Ramos (cell line): ENCODE results near the gene ASPM.

Experiments used
- in situ Hi-C: fragments of 300-500 bp; cut with MboI; formaldehyde crosslinking; loops from one replicate; pipeline ENCODE4 v1.14.3; 2022; ENCODE audit warnings: low sequenced_read_pairs; ENCODE audit not compliant: unreplicated experiment

Gene ASPM

GRCh38 chr1:197146101-197147095 lies at the start of gene ASPM:
Gene ASPM, minus strand, starts transcription at chr1:197146669. Its CDS starts 232 bp downstream, at chr1:197146437.
- in situ Hi-C loops: no loop called here

GRCh38 chr1:197195100-197195499 lies 48.6 kb upstream of the ASPM start:
- in situ Hi-C loops: no loop called here

- in situ Hi-C loops: no loop called here
Measured at GRCh38 chr1:197184190-197184589, 37.7 kb upstream of the ASPM start.

GRCh38 chr1:197183195-197183748 lies 36.8 kb upstream of the ASPM start:
- in situ Hi-C loops: no loop called here

GRCh38 chr1:197182716-197183115 lies 36.2 kb upstream of the ASPM start:
- in situ Hi-C loops: no loop called here

GRCh38 chr1:197181982-197182381 lies 35.5 kb upstream of the ASPM start:
- in situ Hi-C loops: no loop called here

GRCh38 chr1:197180252-197180878 lies 33.9 kb upstream of the ASPM start:
- in situ Hi-C loops: no loop called here

- in situ Hi-C loops: no loop called here
Measured at GRCh38 chr1:197178998-197179397, 32.5 kb upstream of the ASPM start.

GRCh38 chr1:197174818-197175217 lies 28.3 kb upstream of the ASPM start:
- in situ Hi-C loops: no loop called here

GRCh38 chr1:197173571-197174507 lies 27.4 kb upstream of the ASPM start:
- in situ Hi-C loops: no loop called here

- in situ Hi-C loops: no loop called here
Measured at GRCh38 chr1:197171531-197171930, 25.1 kb upstream of the ASPM start.

- in situ Hi-C loops: no loop called here
Measured at GRCh38 chr1:197170538-197170937, 24.1 kb upstream of the ASPM start.

- in situ Hi-C loops: no loop called here
Measured at GRCh38 chr1:197159461-197159860, 13.0 kb upstream of the ASPM start.

GRCh38 chr1:197156692-197157091 lies 10.2 kb upstream of the ASPM start:
- in situ Hi-C loops: no loop called here

GRCh38 chr1:197152662-197153061 lies 6.2 kb upstream of the ASPM start:
- in situ Hi-C loops: no loop called here

- in situ Hi-C loops: no loop called here
Measured at GRCh38 chr1:197151185-197151584, 4.7 kb upstream of the ASPM start.

GRCh38 chr1:197150336-197151005 lies 4.0 kb upstream of the ASPM start:
- in situ Hi-C loops: no loop called here

- in situ Hi-C loops: no loop called here
Measured at GRCh38 chr1:197149340-197149739, 2.9 kb upstream of the ASPM start.

- in situ Hi-C loops: no loop called here
Measured at GRCh38 chr1:197145446-197146024, 934 bp downstream of the ASPM start.
